Stimulated activated naive B cell treated with anti-CD40 and anti-IgM and Interleukin-4, amounts not matched to agents 10 μg/mL and 1 μg/mL and 100 μg/mL, for 72 hours (primary cell): ENCODE results near the gene KIF3B.
"Not testable (repeated sequence)": the region's sequence is repeated elsewhere in the genome, so short reads cannot be mapped to it uniquely, and the experiment has no call there.

Experiments
- ATAC-seq, 2 donors: fragments of 150-1000 bp; cut with Tn5 transposase; replicated peaks; 2 replicates each; pipeline ENCODE4 v1.10.0; 2021; ENCODE audit warnings: moderate library complexity in 1 of 2
- DNase-seq: peaks from one replicate; pipeline ENCODE4 v3.0.0; 2021
- H3K27ac Mint-ChIP-seq: one replicate; pipeline ENCODE4 v1.8.0; 2022; ENCODE audit warnings: mild to moderate bottlenecking, mixed read lengths
- H3K27me3 Mint-ChIP-seq, 2 donors: one replicate each; pipeline ENCODE4 v1.8.0; 2022; ENCODE audit warnings: mixed read lengths in 2 of 2
- H3K36me3 Mint-ChIP-seq, 2 donors: one replicate each; pipeline ENCODE4 v1.8.0; 2022; ENCODE audit warnings: mixed read lengths in 2 of 2, mild to moderate bottlenecking in 1 of 2
- H3K4me1 Mint-ChIP-seq, 2 donors: one replicate each; pipeline ENCODE4 v1.8.0; 2022; ENCODE audit warnings: mixed read lengths in 2 of 2, mild to moderate bottlenecking in 1 of 2
- H3K4me3 Mint-ChIP-seq, 2 donors: one replicate each; pipeline ENCODE4 v1.8.0; 2022; ENCODE audit warnings: mild to moderate bottlenecking in 2 of 2, mixed read lengths in 2 of 2, moderate library complexity in 1 of 2
- H3K9me3 Mint-ChIP-seq, 2 donors: one replicate each; pipeline ENCODE4 v1.8.0; 2022; ENCODE audit warnings: mixed read lengths in 2 of 2, mild to moderate bottlenecking in 1 of 2

The KIF3B gene

DNA sequence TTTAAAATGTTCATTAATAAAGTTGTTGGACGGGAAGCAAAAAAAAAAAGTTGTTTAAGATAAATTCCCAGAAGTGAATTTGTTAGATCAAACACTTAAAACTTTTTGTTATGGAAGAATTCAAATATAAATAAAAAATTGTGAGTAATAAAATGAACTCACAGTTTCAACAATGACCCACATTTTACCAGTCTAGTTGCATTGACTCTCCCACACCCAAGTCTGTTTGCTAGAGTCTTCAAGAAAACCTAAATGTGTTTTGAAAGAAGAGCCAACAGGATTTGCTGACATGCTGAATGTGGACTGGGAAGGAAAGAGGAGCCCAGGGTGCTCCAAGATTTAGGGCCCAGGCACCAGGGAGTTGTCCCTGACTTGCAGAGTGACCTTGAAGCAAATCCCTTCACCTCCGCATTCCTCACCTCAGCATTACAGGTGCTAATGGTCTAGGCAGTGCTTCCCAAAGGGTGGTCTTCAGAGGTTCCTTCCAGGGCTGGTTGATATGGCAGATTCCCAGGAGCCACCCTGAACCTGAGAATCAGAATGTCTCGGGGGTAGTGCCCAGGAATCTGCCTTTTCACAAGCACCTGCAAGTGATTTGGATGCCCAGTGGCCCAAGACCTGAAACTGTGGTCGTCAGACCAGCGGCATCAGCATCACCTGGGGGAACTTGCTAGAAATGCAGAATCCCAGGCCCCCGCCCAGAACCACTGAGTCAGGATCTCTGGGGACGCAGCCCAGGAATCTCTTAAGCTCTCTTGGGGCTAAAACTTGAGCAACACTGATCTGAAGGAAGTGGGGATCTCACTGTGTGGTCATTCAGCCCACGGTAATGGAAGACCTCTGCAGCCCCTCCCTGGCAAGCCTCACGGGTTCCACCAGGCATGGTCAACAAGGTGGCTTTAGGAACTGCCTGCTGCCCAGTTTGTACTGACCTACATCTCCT lies 38.7 kb upstream of the KIF3B start:
- H3K4me1 Mint-ChIP-seq, result peaks cover 9 to 15% of the 10 kb centered on the region in 2 donors
- no peak for DNase-seq

DNA sequence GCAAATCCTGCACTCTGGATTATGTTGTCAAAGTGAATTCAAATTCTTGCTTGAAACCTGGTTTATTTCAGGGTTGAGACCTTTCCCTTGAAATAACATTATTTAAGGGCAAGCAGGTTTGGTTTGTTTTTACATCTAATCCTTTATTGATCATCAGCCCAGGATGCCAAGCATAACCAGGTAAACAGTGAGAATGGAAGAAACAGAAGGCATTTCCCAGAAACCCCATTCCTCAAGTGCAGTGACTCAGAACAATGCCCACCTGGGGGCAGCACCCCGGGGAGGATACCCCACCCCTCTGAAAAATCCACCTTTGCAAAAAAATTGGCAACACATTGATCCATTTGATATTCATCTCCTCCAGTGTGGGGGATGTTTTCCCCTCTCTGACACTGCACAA lies 37.2 kb upstream of the KIF3B start:
- peaks cover 15 to 18% of the 10 kb centered on the region in 2 donors for H3K36me3 Mint-ChIP-seq
- ATAC-seq (no peak), DNase-seq (no peak)
- H3K27me3 Mint-ChIP-seq, result no peaks in the 10 kb centered on the region
- peaks cover 9 to 15% of the 10 kb centered on the region in 2 donors for H3K4me1 Mint-ChIP-seq
- H3K9me3 Mint-ChIP-seq, result no peaks in the 10 kb centered on the region
- H3K27ac Mint-ChIP-seq, result peak overlapping the region; percentile 4
- H3K4me3 Mint-ChIP-seq, result no peak overlapping the region

More for the DNA sequence above, 38.7 kb upstream of the KIF3B start:
- Mint-ChIP-seq H3K27ac (no peak overlapping the region), H3K9me3 (no peaks in the 10 kb centered on the region), H3K27me3 (no peaks in the 10 kb centered on the region), H3K4me3 (no peak overlapping the region), H3K36me3 (peaks cover 26 to 29% of the 10 kb centered on the region in 2 donors)
- no peak for ATAC-seq

DNA sequence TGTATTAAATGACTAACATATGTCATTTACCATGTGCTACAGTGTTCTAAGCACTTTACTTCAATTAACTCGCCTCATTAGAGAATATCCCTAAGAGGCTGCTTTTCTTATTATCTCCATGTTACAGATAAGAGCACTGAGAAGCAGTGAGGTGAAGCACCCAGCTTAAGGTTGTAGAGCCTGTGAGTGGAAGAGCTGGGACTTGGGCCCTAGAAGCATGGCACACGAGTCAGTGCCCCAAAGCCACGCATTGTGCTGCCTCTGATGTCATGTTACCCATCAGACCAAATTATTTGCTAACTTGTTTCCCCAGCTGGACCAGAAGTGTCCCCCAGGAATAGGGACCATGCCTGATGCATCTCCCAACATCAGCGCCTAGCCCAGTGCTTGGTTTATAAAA lies 35.6 kb upstream of the KIF3B start:
- no peak overlapping the region for H3K27ac Mint-ChIP-seq
- no peaks in the 10 kb centered on the region for H3K9me3 Mint-ChIP-seq
- DNase-seq (no peak), ATAC-seq (no peak)
- H3K4me1 Mint-ChIP-seq, result peaks cover 9 to 15% of the 10 kb centered on the region in 2 donors
- peaks cover 6 to 9% of the 10 kb centered on the region in 2 donors for H3K36me3 Mint-ChIP-seq
- H3K27me3 Mint-ChIP-seq, result no peaks in the 10 kb centered on the region
- no peak overlapping the region for H3K4me3 Mint-ChIP-seq

DNA sequence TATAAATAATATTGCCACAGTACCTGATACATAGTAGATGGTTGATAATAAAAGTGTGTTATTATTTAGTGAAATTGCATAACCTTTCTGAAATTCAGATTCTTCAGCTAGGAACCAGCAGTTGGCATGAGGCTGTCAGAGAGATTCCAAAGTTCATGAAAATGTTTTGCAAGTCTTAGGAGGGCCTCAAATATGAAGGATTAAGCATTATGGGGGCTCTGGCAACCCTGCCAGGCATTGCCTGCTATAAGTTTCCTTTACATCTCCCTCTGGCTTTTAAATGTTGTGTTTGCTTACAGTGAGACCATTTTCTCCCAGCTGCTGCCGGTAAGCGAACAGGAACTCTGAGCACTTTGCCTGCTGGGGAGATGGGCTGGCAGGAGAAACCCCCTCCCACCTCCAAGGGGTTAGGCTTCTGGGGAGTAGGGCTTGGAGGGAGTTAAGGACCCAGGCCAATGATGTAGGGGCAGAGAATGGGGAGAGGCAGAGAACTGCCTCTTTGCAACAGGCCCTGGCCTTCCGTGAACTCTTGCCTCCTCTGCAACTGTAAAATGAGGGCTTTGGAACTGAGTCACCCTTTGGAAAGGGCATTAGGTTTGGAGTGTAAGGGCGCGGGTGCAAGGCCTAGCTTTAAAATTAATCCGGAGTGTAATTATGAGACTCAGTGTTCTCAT lies 33.2 kb upstream of the KIF3B start:
- ATAC-seq, result no peak
- Mint-ChIP-seq H3K36me3 (no peaks in the 10 kb centered on the region), H3K4me1 (peaks cover 10 to 16% of the 10 kb centered on the region in 2 donors), H3K27me3 (no peaks in the 10 kb centered on the region), H3K9me3 (no peaks in the 10 kb centered on the region), H3K27ac (peak overlapping the region; percentile 77), H3K4me3 (no peak overlapping the region)
- no peak for DNase-seq

DNA sequence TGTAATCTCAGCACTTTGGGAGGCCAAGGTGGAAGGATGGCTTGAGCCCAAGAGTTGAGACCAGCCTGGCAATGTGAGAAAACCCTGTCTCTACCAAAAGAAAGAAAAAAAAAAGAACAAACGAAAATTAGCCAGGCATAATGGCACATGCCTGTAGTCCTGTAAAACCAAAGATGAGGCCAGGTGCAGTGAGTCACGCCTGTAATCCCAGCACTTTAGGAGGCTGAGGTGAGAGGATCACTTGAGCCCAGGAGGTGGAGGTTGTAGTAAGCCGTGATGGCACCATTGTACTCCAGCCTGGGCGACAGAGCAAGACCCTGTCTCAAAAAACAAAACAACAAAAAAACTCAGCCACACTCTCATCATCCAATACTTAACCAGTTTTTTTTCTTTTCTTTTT lies 32.5 kb upstream of the KIF3B start:
- Mint-ChIP-seq H3K27me3 (no peaks in the 10 kb centered on the region), H3K4me1 (peaks cover 8 to 13% of the 10 kb centered on the region in 2 donors), H3K9me3 (no peaks in the 10 kb centered on the region), H3K27ac (peak overlapping the region; percentile 20), H3K4me3 (no peak overlapping the region), H3K36me3 (no peaks in the 10 kb centered on the region)
- ATAC-seq (no peak), DNase-seq (no peak)

DNA sequence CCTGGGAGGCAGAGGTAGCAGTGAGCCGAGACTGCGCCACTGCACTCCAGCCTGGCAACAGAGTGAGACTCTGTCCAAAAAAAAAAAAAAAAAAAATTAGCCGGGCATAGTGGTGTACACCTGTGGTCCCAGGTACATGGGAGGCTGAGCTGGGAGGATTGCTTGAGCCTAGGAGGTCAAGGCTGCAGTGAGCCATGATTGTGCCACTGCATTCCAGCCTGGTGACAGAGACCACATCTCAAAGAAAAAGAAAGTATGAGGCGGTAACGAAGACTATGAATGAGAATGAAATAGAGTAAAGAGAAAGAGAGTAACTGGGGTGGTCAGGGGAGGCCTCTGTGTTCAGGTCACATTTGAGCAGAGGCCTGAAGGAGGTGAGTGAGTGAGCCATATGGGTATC lies 31.2 kb upstream of the KIF3B start:
- not testable (repeated sequence) for H3K4me3 Mint-ChIP-seq, H3K36me3 Mint-ChIP-seq, ATAC-seq, H3K27ac Mint-ChIP-seq, H3K27me3 Mint-ChIP-seq, DNase-seq, H3K4me1 Mint-ChIP-seq, H3K9me3 Mint-ChIP-seq

DNA sequence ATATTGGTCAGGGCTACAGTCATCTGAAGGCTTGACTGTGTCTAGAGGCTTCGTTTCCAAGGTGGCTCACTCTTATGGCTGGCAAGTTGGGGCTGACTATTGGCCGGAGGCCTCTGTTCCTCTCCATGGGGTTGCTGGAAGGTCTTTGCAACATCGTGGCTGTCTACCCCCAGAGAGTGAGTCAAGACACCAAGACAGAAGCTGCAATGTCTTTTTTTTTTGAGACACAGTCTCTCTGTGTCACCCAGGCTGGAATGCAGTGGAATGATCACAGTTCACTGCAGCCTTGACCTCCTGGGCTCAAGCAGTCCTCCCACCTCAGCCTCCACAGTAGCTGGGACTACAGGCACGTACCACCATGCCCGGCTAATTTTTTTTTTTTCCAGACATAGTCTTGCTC lies 29.4 kb upstream of the KIF3B start:
- Mint-ChIP-seq H3K4me1 (peaks cover 16 to 25% of the 10 kb centered on the region in 2 donors), H3K9me3 (peaks cover 3 to 5% of the 10 kb centered on the region in 2 donors), H3K27me3 (no peaks in the 10 kb centered on the region), H3K4me3 (no peak overlapping the region), H3K27ac (no peak overlapping the region), H3K36me3 (peaks cover 4 to 5% of the 10 kb centered on the region in 2 donors)
- no peak for ATAC-seq
- DNase-seq, result no peak

DNA sequence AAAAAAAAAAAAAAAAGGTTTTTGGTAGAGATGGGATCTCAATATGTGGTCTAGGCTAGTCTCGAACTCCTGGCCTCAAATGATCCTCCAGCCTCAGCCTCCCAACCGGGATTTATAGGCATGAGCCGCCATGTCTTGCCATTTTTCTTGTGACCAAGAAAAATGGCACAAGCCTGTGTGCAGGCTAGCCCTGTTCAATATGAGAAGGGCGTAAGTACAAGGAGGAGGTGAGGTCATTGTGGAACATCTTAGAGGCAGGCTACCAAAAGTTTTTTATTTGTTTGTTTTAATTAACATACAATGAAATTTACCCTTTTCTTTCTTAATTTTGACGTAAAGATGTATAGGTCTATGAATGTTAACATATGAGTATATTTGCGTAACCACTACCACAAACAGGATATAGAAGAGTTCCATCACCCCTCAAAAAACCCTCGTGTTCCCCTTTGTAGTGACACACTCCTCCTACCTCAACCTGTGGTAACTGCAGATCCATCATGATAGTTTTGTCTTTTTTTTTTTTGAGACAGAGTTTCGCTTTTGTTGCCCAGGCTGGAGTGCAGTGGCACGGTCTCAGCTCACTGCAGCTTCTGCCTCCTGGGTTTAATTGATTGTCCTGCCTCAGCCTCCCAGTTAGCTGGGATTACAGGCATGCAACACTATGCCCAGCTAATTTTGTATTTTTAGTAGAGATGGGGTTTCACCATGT lies 28.3 kb upstream of the KIF3B start:
- Mint-ChIP-seq H3K27ac (no peak overlapping the region), H3K4me1 (peaks cover 21 to 25% of the 10 kb centered on the region in 2 donors), H3K27me3 (no peaks in the 10 kb centered on the region), H3K36me3 (peaks cover 4 to 5% of the 10 kb centered on the region in 2 donors), H3K9me3 (peaks cover 5% of the 10 kb centered on the region in 2 donors), H3K4me3 (no peak overlapping the region)
- DNase-seq, result no peak
- ATAC-seq, result peak; percentile 46 to 51

DNA sequence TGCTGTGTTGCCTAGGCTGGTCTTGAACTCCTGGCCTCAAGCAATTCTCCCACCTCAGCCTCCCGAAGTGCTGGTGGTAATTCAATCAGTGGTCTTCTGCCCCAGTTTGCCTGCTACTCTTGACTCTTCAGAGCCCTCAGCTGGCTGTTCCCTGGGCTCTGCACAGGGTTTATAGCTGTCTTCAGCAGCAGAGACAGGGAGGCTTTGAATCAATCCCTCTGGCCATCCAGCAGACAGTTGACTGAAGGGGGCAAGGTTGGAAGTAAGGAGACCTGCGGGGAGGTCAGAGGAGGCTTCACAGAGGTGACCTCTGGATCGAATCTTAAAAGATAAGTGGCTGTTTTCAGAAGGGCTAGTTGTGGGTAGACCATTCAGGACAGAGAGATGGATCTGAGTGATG lies 26.0 kb upstream of the KIF3B start:
- peaks cover 21 to 26% of the 10 kb centered on the region in 2 donors for H3K4me1 Mint-ChIP-seq
- peak in 1 of 2 donors; percentile 1 for ATAC-seq
- peaks cover 5% of the 10 kb centered on the region in 2 donors for H3K9me3 Mint-ChIP-seq
- no peak for DNase-seq
- H3K27ac Mint-ChIP-seq, result peak overlapping the region; percentile 31
- peak overlapping the region; percentile 3 to 21 for H3K4me3 Mint-ChIP-seq
- no peaks in the 10 kb centered on the region for H3K27me3 Mint-ChIP-seq
- peaks cover 4 to 5% of the 10 kb centered on the region in 2 donors for H3K36me3 Mint-ChIP-seq

DNA sequence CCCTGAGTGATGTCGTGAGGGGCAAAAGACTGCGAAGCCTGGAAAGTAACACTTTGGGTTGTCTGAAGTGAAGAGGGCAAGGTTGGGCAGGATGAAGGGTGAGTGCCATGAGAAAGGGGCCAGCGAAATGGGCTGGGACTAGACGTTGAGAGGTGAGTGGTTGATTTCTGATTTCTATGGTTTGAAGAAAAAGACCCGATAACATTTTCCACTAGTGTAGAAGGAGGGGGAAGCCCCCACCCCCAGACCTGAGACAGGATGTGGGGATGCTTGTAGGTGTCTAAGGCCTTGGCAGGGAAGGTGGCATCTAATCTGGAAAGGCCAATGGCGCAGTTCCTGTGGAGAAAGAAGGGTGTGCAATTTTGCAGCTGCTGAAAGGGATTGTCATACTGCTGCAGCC lies 25.3 kb upstream of the KIF3B start:
- DNase-seq, result peak; percentile 78
- H3K4me1 Mint-ChIP-seq, result peaks cover 23 to 34% of the 10 kb centered on the region in 2 donors
- peak; percentile 85 to 88 for ATAC-seq
- H3K4me3 Mint-ChIP-seq, result peak overlapping the region; percentile 42 to 54
- H3K9me3 Mint-ChIP-seq, result peaks cover 5% of the 10 kb centered on the region in 2 donors
- H3K27ac Mint-ChIP-seq, result peak overlapping the region; percentile 92
- peaks cover 4 to 5% of the 10 kb centered on the region in 2 donors for H3K36me3 Mint-ChIP-seq
- no peaks in the 10 kb centered on the region for H3K27me3 Mint-ChIP-seq

DNA sequence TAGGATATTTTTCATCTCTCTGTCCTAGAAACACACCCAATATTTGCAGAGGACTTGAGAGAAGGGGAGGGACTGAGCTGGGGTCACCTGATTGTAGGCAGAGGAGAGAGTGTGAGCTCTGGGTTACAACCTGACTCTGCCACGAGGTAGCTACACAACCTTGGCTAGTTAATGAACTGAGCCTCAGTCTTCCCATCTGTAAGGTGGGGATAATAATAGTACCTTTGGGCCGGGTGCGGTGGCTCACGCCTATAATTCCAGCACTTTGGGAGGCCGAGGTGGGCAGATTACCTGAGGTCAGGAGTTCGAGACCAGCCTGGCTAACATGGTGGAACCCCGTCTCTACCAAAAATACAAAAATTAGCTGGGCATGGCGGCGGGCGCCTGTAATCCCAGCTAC lies 16.5 kb upstream of the KIF3B start:
- not testable (repeated sequence) for H3K4me3 Mint-ChIP-seq, H3K27ac Mint-ChIP-seq, H3K9me3 Mint-ChIP-seq, DNase-seq, H3K4me1 Mint-ChIP-seq, H3K27me3 Mint-ChIP-seq, ATAC-seq, H3K36me3 Mint-ChIP-seq

DNA sequence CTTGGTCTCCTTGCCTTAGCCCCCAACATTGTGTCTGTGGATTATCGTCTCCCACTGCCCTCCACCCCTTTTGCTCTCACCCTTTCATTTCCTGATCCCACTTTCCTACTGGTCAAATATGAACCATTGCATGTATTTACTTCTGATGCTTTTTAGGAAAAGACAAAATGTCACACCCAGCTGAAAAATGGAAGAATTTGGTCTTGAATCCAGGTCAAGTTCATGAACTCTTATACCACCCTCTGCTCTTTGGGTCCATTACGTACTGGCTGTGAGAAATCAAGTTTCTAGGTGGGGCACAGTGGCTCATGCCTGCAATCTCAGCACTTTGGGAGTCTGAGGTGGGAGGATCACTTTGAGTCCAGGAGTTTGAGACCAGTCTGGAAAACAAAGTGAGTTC lies 15.8 kb upstream of the KIF3B start:
- no peak for DNase-seq
- Mint-ChIP-seq H3K27ac (no peak overlapping the region), H3K9me3 (no peaks in the 10 kb centered on the region), H3K36me3 (no peaks in the 10 kb centered on the region), H3K4me3 (no peak overlapping the region), H3K27me3 (no peaks in the 10 kb centered on the region), H3K4me1 (peaks cover 6 to 8% of the 10 kb centered on the region in 2 donors)
- no peak for ATAC-seq

DNA sequence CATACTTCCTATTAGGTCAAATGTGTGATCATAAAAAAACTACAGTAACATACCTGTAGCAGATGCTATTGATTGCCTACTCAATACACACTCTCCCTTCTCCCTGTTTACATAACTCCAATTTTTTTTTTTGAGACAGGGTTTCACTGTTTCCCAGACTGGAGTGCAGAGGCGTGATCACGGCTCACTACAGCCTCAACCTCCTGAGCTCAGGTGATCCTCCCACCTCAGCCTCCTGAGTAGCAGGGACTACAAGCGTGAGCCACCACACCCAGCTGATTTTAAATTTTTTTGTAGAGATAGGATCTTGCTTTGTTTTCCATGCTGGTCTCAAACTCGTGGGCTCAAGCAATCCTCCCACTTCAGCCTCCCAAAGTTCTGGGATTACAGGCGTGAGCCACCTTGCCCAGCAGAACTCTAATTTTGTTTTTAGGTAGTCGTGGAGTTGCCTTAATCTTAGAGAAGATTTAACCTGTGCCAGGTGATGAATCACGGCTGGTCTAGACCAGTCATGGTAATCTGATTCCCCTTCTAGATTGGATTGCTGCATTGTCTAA lies 14.0 kb upstream of the KIF3B start:
- ATAC-seq (no peak), DNase-seq (no peak)
- Mint-ChIP-seq H3K9me3 (no peaks in the 10 kb centered on the region), H3K4me1 (peaks cover 10 to 16% of the 10 kb centered on the region in 2 donors), H3K27me3 (no peaks in the 10 kb centered on the region), H3K4me3 (no peak overlapping the region), H3K27ac (peak overlapping the region; percentile 7), H3K36me3 (no peaks in the 10 kb centered on the region)

DNA sequence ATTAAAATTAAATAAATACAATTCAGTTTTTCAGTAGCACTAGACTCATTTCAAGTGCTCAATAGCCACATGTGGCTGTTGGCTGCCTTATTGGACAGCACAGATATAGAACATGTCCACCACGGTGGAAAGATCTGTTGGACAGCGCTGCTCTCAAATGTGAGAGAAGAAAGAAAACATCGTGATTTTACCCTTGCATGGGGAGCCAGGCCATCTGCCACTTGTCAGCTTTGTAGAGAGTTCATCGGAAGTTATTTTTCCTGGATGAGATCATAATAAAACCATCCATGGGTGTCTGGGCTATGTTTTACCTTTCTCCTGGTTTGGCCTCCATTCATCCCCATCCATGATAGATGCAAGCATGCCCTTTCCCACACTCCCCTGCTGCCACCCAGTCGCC lies 5.8 kb upstream of the KIF3B start:
- H3K4me3 Mint-ChIP-seq, result no peak overlapping the region
- H3K9me3 Mint-ChIP-seq, result no peaks in the 10 kb centered on the region
- H3K4me1 Mint-ChIP-seq, result peaks cover 13 to 24% of the 10 kb centered on the region in 2 donors
- H3K27me3 Mint-ChIP-seq, result no peaks in the 10 kb centered on the region
- DNase-seq (no peak), ATAC-seq (no peak)
- H3K36me3 Mint-ChIP-seq, result no peaks in the 10 kb centered on the region
- H3K27ac Mint-ChIP-seq, result no peak overlapping the region
